HFFc6 (cell line): ENCODE data around the gene UPF1. TPM values are rescaled to one million over a fixed set of nuclear protein-coding genes. Genes with fewer than 3 reads are reported as not detected.

Source experiments
- DNase-seq: peaks from one replicate; pipeline ENCODE4 v3.0.0-alpha.2; 2018
- H3K27ac Mint-ChIP-seq: 2 replicates; pipeline ENCODE4 v1.8.0; 2020; ENCODE audit warnings: mild to moderate bottlenecking, mixed read lengths
- H3K27me3 Mint-ChIP-seq: 2 replicates; pipeline ENCODE4 v1.8.0; 2021; ENCODE audit warnings: mild to moderate bottlenecking, moderate library complexity, mixed read lengths; ENCODE audit not compliant: insufficient read depth
- H3K36me3 Mint-ChIP-seq: 2 replicates; pipeline ENCODE4 v1.8.0; 2021; ENCODE audit warnings: low read depth, mixed read lengths
- H3K4me1 Mint-ChIP-seq: 2 replicates; pipeline ENCODE4 v1.8.0; 2020; ENCODE audit warnings: low read depth, mixed read lengths
- H3K4me3 Mint-ChIP-seq: 2 replicates; pipeline ENCODE4 v1.8.0; 2020; ENCODE audit warnings: mild to moderate bottlenecking, moderate library complexity, mixed read lengths
- H3K9me3 Mint-ChIP-seq: 2 replicates; pipeline ENCODE4 v1.8.0; 2020; ENCODE audit warnings: mild to moderate bottlenecking, mixed read lengths
- CTCF ChIP-seq: fragments of 200-600 bp; sonication (generic); IDR thresholded peaks from 2 replicates; pipeline ENCODE4 v1.5.0; 2021; ENCODE audit warnings: antibody characterized with exemption, mild to moderate bottlenecking
- total RNA-seq, 6 experiments: library from RNA; stranded (reverse); fragmentation: NEBNext Ultra II Directional; extraction: Animal tissue kit (Norgen Biotek cat#: 25700); gene quantifications; 2 replicates in 1 of 6; 3 replicates in 5 of 6; pipeline ENCODE4 v1.2.3, GENCODE V29; 2021

UPF1 gene
- total RNA-seq, 6 experiments from 2014 or later: 46.3 to 54.7 (median 51.4) TPM

- Mint-ChIP-seq H3K27ac (no peak overlapping the region), H3K9me3 (no peaks in the 10 kb centered on the region), H3K4me1 (peaks cover 13% of the 10 kb centered on the region), H3K4me3 (no peak overlapping the region), H3K27me3 (peaks cover 26% of the 10 kb centered on the region), H3K36me3 (no peaks in the 10 kb centered on the region)
- no peak for TF ChIP-seq CTCF
- DNase-seq: no peak
These were observed 37.1 kb upstream of the UPF1 start for GRCh38 chr19:18794692-18795091.

GRCh38 chr19:18795540-18795939 lies 36.2 kb upstream of the UPF1 start:
- no peaks in the 10 kb centered on the region for H3K9me3 Mint-ChIP-seq
- no peak for TF ChIP-seq CTCF
- H3K27ac Mint-ChIP-seq: no peak overlapping the region
- H3K4me3 Mint-ChIP-seq: no peak overlapping the region
- peaks cover 21% of the 10 kb centered on the region for H3K27me3 Mint-ChIP-seq
- no peaks in the 10 kb centered on the region for H3K36me3 Mint-ChIP-seq
- H3K4me1 Mint-ChIP-seq: peaks cover 6% of the 10 kb centered on the region
- no peak for DNase-seq

GRCh38 chr19:18796239-18796638 lies 35.5 kb upstream of the UPF1 start:
- Mint-ChIP-seq H3K9me3 (no peaks in the 10 kb centered on the region), H3K27ac (no peak overlapping the region), H3K4me3 (no peak overlapping the region; the same call in 1 of the 2 replicates), H3K4me1 (peaks cover 6% of the 10 kb centered on the region; the same call in 1 of the 2 replicates), H3K36me3 (no peaks in the 10 kb centered on the region), H3K27me3 (peaks cover 17% of the 10 kb centered on the region)
- peak; percentile 11 for DNase-seq
- TF ChIP-seq CTCF: no peak

- DNase-seq: no peak
- Mint-ChIP-seq H3K36me3 (no peaks in the 10 kb centered on the region), H3K4me1 (peaks cover 6% of the 10 kb centered on the region; the same call in 1 of the 2 replicates), H3K9me3 (no peaks in the 10 kb centered on the region), H3K27me3 (peaks cover 8% of the 10 kb centered on the region), H3K4me3 (no peak overlapping the region), H3K27ac (no peak overlapping the region)
- TF ChIP-seq CTCF: peak; percentile 17; the same call in 1 of the 2 replicates
These were observed 33.1 kb upstream of the UPF1 start for GRCh38 chr19:18798384-18799352.

GRCh38 chr19:18799389-18799970 lies 32.3 kb upstream of the UPF1 start:
- DNase-seq: no peak
- Mint-ChIP-seq H3K27me3 (peaks cover 6% of the 10 kb centered on the region), H3K27ac (no peak overlapping the region), H3K9me3 (no peaks in the 10 kb centered on the region), H3K4me3 (no peak overlapping the region), H3K4me1 (peaks cover 6% of the 10 kb centered on the region; the same call in 1 of the 2 replicates), H3K36me3 (no peaks in the 10 kb centered on the region)
- no peak for TF ChIP-seq CTCF
